RPMI7951 (cell line): Measurements from ENCODE around the gene AGA. TPM values are rescaled to one million over a fixed set of nuclear protein-coding genes. Genes with fewer than 3 reads are reported as not detected.

Experiments used
- DNase-seq: peaks from one replicate; pipeline ENCODE4 v3.0.0-alpha.2; 2012; ENCODE audit warnings: low read depth
- total RNA-seq: library from RNA; depleted of rRNA; stranded (reverse); fragments of >200 nt; shearing (Covaris generic); gene quantifications from 2 replicates; pipeline ENCODE4 v1.2.3, GENCODE V29; 2014; rRNA removed

The AGA gene
- total RNA-seq = 32.8 and 38.8 TPM in 2 replicates

GRCh38 chr4:177441803-177442622 is at the start of gene AGA:
TSS of gene AGA (minus strand) at chr4:177442437. CDS start at chr4:177442375, 62 bp downstream.
- peak; percentile 92 for DNase-seq

GRCh38 chr4:177492022-177492421 is 49.8 kb upstream of the AGA start:
- DNase-seq = peak; percentile 35

- DNase-seq = no peak
Observed at GRCh38 chr4:177490769-177491168, 48.5 kb upstream of the AGA start.

- peak; percentile 54 for DNase-seq
Observed at GRCh38 chr4:177489471-177490246, 47.4 kb upstream of the AGA start.

- peak; percentile 2 for DNase-seq
Observed at GRCh38 chr4:177487977-177488376, 45.7 kb upstream of the AGA start.

- peak; percentile 64 for DNase-seq
Observed at GRCh38 chr4:177485528-177485927, 43.3 kb upstream of the AGA start.

- DNase-seq = peak; percentile 86
Observed at GRCh38 chr4:177484613-177485021, 42.4 kb upstream of the AGA start.

GRCh38 chr4:177483760-177484159 is 41.5 kb upstream of the AGA start:
- DNase-seq = no peak

GRCh38 chr4:177483271-177483670 is 41.0 kb upstream of the AGA start:
- peak; percentile 15 for DNase-seq

- DNase-seq = no peak
Observed at GRCh38 chr4:177482367-177482766, 40.1 kb upstream of the AGA start.

GRCh38 chr4:177480795-177481194 is 38.6 kb upstream of the AGA start:
- DNase-seq = peak; percentile 8

- DNase-seq = no peak
Observed at GRCh38 chr4:177479063-177479462, 36.8 kb upstream of the AGA start.

- no peak for DNase-seq
Observed at GRCh38 chr4:177478496-177478895, 36.3 kb upstream of the AGA start.

GRCh38 chr4:177473991-177474390 is 31.8 kb upstream of the AGA start:
- DNase-seq = no peak

GRCh38 chr4:177464026-177464425 is 21.8 kb upstream of the AGA start:
- DNase-seq = no peak

- peak; percentile 29 for DNase-seq
Observed at GRCh38 chr4:177461606-177462005, 19.4 kb upstream of the AGA start.

GRCh38 chr4:177460460-177460859 is 18.2 kb upstream of the AGA start:
- DNase-seq = no peak

GRCh38 chr4:177455561-177455970 is 13.3 kb upstream of the AGA start:
- no peak for DNase-seq

- DNase-seq = no peak
Observed at GRCh38 chr4:177453116-177453515, 10.9 kb upstream of the AGA start.

- DNase-seq = no peak
Observed at GRCh38 chr4:177451108-177451500, 8.9 kb upstream of the AGA start.

- DNase-seq = peak; percentile 54
Observed at GRCh38 chr4:177450426-177451107, 8.3 kb upstream of the AGA start.

- DNase-seq = peak; percentile 68
Observed at GRCh38 chr4:177448850-177449249, 6.6 kb upstream of the AGA start.
